Measurements from ENCODE around the gene CA10. TPM values are rescaled to one million over a fixed set of nuclear protein-coding genes. Genes with fewer than 3 reads are reported as not detected.

The CA10 gene
- polyA plus RNA-seq, 1 donor from 2014 or later: 6.2 TPM

DNA sequence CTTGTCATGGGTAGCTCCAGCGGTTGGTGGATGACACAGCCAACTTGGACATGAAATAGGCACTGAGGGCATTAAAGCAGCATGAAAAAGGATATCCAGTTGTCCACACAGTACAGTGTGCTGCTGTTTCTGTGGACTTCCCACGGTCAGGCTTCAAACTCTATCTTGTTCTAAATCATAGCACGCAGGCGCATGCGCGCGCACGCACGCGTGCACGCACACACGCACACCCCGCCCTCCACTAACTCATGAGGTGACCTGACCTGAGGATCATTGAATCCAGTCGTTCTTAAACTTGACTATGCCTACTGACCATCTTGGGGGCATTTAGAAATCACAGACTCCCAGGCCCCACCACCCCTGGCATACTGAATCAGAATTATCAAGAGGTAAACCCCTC lies 361.4 kb downstream of the CA10 start:
- Histone ChIP-seq H3F3A (ENCODE audit: insufficient read depth, low read length, poor library complexity, severe bottlenecking) (no peaks in the 10 kb centered on the region), H3K9me3 (ENCODE audit: low read length) (no peaks in the 10 kb centered on the region), H2AFZ (ENCODE audit: low read depth, low read length) (no peak overlapping the region), H3K79me2 (replicated peaks; ENCODE audit: insufficient read depth, low read length) (no peaks in the 10 kb centered on the region), H3K9me2 (ENCODE audit: insufficient read depth, low read length) (no peaks in the 10 kb centered on the region), H3K27me3 (ENCODE audit: insufficient read depth, low read depth, low read length) (no peaks in the 10 kb centered on the region), H3K9ac (ENCODE audit: low read length) (no peak overlapping the region), H3K4me2 (ENCODE audit: low read length) (no peak overlapping the region), H3K27ac (ENCODE audit: low read length) (no peak overlapping the region), H3K4me3 (ENCODE audit: low read length) (no peak overlapping the region), H3K36me3 (ENCODE audit: insufficient read depth, low read length) (no peaks in the 10 kb centered on the region), H4K20me1 (ENCODE audit: insufficient read depth) (no peaks in the 10 kb centered on the region)
- TF ChIP-seq, protein P1, sequence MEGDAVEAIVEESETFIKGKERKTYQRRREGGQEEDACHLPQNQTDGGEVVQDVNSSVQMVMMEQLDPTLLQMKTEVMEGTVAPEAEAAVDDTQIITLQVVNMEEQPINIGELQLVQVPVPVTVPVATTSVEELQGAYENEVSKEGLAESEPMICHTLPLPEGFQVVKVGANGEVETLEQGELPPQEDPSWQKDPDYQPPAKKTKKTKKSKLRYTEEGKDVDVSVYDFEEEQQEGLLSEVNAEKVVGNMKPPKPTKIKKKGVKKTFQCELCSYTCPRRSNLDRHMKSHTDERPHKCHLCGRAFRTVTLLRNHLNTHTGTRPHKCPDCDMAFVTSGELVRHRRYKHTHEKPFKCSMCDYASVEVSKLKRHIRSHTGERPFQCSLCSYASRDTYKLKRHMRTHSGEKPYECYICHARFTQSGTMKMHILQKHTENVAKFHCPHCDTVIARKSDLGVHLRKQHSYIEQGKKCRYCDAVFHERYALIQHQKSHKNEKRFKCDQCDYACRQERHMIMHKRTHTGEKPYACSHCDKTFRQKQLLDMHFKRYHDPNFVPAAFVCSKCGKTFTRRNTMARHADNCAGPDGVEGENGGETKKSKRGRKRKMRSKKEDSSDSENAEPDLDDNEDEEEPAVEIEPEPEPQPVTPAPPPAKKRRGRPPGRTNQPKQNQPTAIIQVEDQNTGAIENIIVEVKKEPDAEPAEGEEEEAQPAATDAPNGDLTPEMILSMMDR (IDR thresholded peaks at IDR 0.05; ENCODE audit: poor library complexity, severe bottlenecking): no peak
- TF ChIP-seq, protein P2, sequence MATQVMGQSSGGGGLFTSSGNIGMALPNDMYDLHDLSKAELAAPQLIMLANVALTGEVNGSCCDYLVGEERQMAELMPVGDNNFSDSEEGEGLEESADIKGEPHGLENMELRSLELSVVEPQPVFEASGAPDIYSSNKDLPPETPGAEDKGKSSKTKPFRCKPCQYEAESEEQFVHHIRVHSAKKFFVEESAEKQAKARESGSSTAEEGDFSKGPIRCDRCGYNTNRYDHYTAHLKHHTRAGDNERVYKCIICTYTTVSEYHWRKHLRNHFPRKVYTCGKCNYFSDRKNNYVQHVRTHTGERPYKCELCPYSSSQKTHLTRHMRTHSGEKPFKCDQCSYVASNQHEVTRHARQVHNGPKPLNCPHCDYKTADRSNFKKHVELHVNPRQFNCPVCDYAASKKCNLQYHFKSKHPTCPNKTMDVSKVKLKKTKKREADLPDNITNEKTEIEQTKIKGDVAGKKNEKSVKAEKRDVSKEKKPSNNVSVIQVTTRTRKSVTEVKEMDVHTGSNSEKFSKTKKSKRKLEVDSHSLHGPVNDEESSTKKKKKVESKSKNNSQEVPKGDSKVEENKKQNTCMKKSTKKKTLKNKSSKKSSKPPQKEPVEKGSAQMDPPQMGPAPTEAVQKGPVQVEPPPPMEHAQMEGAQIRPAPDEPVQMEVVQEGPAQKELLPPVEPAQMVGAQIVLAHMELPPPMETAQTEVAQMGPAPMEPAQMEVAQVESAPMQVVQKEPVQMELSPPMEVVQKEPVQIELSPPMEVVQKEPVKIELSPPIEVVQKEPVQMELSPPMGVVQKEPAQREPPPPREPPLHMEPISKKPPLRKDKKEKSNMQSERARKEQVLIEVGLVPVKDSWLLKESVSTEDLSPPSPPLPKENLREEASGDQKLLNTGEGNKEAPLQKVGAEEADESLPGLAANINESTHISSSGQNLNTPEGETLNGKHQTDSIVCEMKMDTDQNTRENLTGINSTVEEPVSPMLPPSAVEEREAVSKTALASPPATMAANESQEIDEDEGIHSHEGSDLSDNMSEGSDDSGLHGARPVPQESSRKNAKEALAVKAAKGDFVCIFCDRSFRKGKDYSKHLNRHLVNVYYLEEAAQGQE (IDR thresholded peaks at IDR 0.05; ENCODE audit: borderline replicate concordance): no peak
- no peak for TF ChIP-seq SMC3 (conservative IDR thresholded peaks at IDR 0.05; ENCODE audit: poor library complexity)
- TF ChIP-seq RAD21 (conservative IDR thresholded peaks at IDR 0.05): no peak
- no peak for TF ChIP-seq EZH2 (IDR thresholded peaks at IDR 0.05; ENCODE audit: borderline replicate concordance, insufficient read depth, low read length, poor library complexity, severe bottlenecking)
- no peak for TF ChIP-seq TAF1 (IDR thresholded peaks at IDR 0.05; ENCODE audit: low read depth)
- TF ChIP-seq POLR2AphosphoS5 (IDR thresholded peaks at IDR 0.05): no peak
- TF ChIP-seq MXI1 (conservative IDR thresholded peaks at IDR 0.05; ENCODE audit: poor library complexity, severe bottlenecking): no peak
- no peak for TF ChIP-seq EP300 (conservative IDR thresholded peaks at IDR 0.05; ENCODE audit: poor library complexity, severe bottlenecking)

- Histone ChIP-seq H3K79me2 (replicated peaks; ENCODE audit: insufficient read depth, low read length) (no peaks in the 10 kb centered on the region), H3K27ac (ENCODE audit: low read length) (no peak overlapping the region), H3F3A (ENCODE audit: insufficient read depth, low read length, poor library complexity, severe bottlenecking) (no peaks in the 10 kb centered on the region), H3K36me3 (ENCODE audit: insufficient read depth, low read length) (no peaks in the 10 kb centered on the region), H3K4me2 (ENCODE audit: low read length) (no peak overlapping the region), H3K27me3 (ENCODE audit: insufficient read depth, low read depth, low read length) (no peaks in the 10 kb centered on the region), H4K20me1 (ENCODE audit: insufficient read depth) (no peaks in the 10 kb centered on the region), H3K9me2 (ENCODE audit: insufficient read depth, low read length) (no peaks in the 10 kb centered on the region), H3K9ac (ENCODE audit: low read length) (no peak overlapping the region), H2AFZ (ENCODE audit: low read depth, low read length) (no peak overlapping the region), H3K9me3 (ENCODE audit: low read length) (no peaks in the 10 kb centered on the region), H3K4me3 (ENCODE audit: low read length) (no peak overlapping the region)
- TF ChIP-seq MXI1 (conservative IDR thresholded peaks at IDR 0.05; ENCODE audit: poor library complexity, severe bottlenecking): no peak
- no peak for TF ChIP-seq TAF1 (IDR thresholded peaks at IDR 0.05; ENCODE audit: low read depth)
- TF ChIP-seq EP300 (conservative IDR thresholded peaks at IDR 0.05; ENCODE audit: poor library complexity, severe bottlenecking): no peak
- TF ChIP-seq, protein P1 (IDR thresholded peaks at IDR 0.05; ENCODE audit: poor library complexity, severe bottlenecking): no peak
- TF ChIP-seq POLR2AphosphoS5 (IDR thresholded peaks at IDR 0.05): no peak
- TF ChIP-seq RAD21 (conservative IDR thresholded peaks at IDR 0.05): no peak
- TF ChIP-seq EZH2 (IDR thresholded peaks at IDR 0.05; ENCODE audit: borderline replicate concordance, insufficient read depth, low read length, poor library complexity, severe bottlenecking): no peak
- no peak for TF ChIP-seq SMC3 (conservative IDR thresholded peaks at IDR 0.05; ENCODE audit: poor library complexity)
These were observed 362.5 kb downstream of the CA10 start for GRCh38 chr17:51796026-51796425.
